GM19025 (cell line): ENCODE data around the gene METRN.
"Not testable (repeated sequence)": the region's sequence is repeated elsewhere in the genome, so short reads cannot be mapped to it uniquely, and the experiment has no call there.

Experiments used
- ATAC-seq: cut with Tn5 transposase; IDR thresholded peaks from one replicate; pipeline ENCODE4 v1.9.1; 2021; ENCODE audit warnings: mild to moderate bottlenecking, low read depth, moderate library complexity; ENCODE audit not compliant: unreplicated experiment

METRN gene

DNA sequence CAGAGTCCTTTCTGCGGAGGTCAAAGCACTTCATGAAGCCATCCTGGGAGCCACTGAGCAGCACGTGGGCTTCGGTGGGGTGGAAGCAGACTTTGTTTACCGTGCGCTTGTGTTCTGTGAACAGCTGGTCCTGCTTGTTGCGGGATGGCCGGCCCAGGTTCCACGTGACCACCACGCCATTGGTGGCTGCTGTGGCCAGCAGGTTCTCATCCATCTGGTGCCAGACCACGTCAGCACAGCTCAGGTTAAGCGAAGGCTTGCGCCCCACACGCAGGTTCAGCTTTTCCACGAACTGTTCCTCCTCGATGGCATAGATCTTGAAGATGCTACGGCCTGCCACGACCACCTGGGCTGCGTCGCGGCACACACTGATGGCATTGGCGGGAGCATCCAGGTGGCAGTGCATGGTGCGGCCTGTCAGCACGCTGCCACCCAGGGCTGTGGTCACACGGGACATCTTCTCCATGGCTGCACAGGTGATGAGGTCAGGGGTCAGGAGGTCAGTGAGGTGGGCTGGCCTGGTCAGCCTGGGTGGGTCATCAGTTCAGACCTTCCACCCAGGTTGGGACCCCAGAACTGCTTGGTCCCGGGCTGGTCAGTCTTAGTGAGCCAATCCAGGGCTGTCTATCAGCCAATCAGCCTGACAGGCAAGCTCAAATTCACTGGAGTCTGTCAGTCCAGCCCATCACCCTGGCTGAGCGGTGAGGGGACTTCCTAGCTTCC lies 25.6 kb upstream of the METRN start:
- no peak for ATAC-seq

GRCh38 chr16:691242-691641 lies 23.7 kb upstream of the METRN start:
- not testable (repeated sequence) for ATAC-seq

DNA sequence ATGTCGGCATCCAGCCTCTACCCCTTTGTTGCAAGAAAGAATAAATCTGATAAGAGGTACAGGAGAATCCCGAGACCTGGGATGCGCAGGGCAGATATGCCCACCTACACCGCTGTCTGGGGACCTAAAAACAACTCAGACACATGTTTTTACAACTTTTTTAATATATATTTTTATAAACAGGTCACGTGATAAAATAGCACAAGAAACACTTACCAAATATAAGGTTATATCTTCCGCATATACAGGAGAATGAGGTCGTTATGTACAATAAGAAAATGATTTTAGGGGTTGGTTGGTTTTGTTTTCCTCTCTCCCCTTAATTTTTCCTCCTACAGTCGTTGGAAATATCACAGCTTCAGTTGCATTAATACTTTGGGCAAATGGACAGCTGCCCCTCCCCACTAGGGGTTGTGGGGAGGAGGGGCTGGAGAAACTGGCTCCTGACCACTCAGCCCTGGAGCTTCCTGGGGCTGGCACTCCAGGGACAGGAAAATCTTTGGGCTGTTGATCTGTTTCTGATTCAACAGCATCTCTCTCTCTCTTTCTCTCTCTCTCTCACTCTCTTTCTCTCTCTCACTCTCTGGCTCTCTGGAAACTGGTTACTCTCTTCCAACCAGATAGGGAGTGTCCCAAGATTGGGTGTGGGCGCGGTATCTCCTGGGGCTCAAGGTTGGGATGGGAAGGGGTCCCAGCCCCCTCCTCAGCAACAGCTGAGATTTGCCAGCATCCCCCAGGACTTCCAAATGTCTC lies 22.4 kb upstream of the METRN start:
- no peak for ATAC-seq

DNA sequence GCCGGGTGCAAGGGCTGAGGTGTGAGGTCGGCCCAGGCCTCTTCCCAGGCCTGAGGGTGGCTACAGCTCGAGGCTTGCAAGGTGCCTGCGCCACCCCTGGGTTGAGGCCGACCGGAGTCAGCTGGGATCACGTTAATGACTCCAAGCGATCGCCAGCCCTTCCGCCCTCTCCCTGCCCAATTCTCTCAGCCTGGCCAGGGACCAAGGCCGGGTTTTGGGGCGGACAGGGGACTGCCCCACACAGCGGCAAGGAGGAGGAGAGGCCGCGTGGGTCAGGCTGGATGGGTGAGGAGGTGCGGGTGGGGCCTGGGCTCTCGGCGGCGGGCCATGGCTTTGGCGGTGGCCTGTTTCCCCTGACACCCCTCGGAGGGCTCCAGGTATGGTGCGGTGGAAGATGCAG lies 21.6 kb upstream of the METRN start:
- no peak for ATAC-seq

DNA sequence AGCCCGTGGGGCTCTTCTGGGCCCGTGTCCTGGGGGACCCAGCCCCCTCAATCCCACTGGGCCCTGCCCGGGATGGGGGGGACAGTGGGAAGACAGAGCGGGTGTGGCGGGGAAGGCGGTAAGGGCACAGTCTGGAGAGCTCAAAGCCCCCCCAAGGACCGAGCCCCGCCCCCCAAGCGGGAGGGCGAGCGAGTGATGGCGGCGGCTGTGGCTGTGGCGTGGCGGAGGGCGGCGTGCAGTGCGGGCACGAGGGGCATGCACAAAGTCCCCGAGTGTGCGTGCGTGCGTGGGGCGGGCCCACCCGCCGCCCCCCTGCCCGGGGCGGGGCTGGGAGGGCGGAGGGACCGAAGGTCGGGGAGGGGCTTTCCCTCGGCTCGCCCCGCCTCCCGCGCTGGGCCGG lies 21.2 kb upstream of the METRN start:
- no peak for ATAC-seq

- ATAC-seq = no peak
Measured at GRCh38 chr16:694187-694862, 20.6 kb upstream of the METRN start.

DNA sequence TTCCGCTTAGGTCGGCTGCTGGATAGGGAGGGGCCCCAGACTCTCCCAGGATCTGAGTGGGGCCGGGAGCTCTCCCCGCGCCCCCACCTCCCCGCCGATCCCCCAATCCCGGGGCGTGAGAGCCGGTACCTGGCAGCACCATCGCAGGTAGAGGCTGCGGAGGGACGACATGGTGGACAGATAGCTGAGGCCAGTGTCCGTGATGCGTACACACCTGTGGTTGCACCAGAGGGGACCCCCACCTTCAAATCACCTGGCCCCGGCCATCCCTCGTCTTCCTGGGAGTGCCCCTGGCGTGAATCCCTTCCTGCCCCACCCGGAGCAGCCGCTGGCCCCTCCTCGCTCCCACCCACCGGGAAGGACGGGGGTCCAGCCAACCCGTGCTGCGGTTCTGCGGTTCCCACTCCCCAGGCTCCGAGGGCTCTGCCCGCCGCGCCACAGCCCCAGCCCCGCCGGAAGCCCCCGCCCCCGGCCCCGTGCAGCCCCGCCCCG lies 20.0 kb upstream of the METRN start:
- ATAC-seq = no peak

DNA sequence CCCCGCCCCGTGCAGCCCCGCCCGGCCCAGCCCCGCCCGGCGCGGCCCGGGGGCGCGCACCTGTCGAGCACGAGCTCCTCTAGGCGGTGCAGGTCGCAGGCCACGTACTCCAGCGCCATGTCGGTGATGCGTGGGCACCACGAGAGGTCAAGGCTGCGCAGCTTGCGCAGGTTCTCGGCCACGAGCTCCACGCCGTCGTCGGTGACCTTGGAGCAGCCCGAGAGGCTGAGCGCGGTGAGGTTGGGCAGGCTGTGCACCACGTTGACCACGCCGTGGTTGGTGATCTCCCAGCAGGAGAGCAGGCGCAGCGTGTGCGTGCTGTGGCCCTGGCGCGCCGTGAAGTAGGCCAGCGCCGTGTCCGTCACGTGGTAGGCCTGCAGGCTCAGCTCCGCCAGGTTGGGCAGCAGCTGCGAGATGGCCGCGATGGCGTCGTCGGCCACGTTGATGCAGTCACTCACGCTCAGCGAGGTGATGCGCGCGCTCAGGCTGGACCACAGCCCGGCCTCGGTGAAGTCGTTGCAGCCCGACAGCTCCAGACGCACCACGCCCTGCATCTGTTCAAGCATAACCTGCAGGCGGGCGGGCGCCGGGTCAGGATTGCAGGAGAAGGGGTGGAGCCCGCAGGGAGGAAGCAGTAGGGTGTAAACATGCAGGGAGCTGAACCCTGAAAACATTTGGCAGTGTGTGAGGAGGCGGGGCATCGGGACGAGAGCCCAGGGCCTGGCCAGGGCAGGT lies 19.4 kb upstream of the METRN start:
- no peak for ATAC-seq

DNA sequence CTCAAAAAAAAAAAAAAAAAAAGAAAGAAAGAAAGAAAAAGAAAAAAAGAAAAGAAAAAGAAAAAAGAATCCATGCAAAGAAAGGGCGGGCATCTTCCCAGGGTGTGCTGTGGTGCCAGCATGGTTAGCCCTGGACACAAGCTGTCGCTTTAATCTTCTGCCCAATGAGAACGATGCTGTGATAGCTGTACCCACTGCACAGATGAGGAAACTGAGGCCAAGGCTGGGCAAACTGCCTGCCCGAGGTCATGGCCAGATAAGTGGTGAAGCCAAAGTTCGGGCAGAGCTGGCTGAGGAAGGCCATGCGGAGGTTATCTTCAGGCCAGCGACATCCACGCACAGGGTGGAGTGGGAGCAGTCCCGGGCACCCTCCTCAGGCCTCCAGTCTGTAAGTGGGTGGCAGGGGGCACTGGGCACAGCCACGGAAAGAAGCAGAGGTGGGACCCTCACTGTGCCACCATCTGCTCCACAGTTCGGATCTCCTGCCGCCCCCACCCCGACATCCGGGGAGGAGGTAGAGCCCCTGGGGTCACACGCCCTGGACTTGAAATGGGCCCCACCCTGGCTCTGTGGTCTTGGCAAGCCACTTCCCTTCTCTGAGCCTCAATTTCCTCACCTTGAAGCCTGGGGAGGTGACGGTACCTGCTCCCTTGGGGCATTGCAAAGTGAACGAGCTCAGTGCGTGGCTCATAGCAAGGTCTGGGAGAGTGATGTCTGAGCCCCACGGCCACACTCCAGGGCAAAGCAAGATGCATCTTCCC lies 15.8 kb upstream of the METRN start:
- no peak for ATAC-seq

DNA sequence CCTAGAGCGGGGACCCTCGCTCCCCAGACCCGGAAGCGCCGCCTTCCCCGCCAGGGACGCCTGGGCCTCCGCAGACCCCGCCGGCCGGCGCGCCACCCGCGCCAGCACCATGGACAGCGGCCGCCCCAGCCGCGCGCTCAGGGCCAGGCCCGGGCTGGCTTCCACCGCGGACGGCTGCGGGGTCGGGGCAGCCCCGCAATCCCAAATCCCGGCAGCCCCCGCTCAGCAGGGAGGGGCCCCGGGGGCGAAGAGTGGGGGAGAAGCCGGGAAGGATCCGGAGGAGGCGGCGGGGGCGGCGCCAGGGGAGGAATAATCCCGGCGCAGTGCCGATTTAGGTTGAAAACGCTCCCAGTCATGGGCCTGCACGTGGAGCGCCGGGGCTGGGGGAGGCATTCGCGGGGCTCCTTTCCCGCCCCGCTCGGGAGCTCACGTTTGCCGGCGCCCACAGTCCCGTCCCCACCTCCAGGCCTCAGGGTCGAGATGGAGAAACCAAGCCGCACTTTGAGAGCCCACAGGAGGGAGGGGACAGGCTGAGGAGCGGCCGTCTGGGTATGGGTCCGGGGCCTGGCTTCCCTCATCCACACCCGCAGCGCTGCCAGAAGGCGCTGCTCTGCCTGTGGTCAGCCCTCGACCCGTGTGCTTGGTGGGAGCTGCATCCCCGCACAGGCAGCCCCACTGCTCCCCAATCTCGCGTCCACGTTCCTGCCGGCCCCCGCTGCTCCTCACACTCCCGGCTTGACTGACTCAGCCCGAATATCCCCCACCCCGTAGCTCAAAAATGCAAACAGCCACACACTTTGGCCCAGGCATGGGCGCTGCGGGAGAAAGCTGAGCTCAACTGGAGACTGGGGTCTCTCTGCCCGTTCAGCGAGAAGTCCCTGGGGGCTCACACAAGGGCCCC lies 14.0 kb upstream of the METRN start:
- ATAC-seq = no peak

DNA sequence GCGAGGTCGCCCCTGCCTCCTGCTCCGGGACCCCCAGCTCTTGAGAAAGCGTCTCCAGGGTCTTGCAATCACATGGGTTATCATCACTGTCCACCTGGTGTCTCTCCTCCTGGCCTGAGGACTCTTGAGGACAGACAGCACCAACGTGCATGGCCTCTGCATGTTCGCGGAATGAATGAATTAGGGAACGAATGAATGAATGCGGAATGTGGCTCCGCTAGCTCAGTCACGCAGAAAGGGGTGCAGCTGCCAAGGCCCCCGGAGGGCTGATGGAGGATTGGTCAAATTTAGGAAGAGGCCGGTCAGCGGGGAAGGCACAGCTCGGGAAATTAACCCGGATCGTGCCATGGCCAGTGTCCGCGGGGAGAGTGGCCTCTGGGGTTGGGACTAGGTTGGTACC lies 12.6 kb upstream of the METRN start:
- ATAC-seq = no peak

GRCh38 chr16:703406-703805 lies 11.5 kb upstream of the METRN start:
- ATAC-seq = no peak

GRCh38 chr16:704047-704446 lies 10.9 kb upstream of the METRN start:
- no peak for ATAC-seq

- no peak for ATAC-seq
Measured at GRCh38 chr16:704552-705380, 10.2 kb upstream of the METRN start.

DNA sequence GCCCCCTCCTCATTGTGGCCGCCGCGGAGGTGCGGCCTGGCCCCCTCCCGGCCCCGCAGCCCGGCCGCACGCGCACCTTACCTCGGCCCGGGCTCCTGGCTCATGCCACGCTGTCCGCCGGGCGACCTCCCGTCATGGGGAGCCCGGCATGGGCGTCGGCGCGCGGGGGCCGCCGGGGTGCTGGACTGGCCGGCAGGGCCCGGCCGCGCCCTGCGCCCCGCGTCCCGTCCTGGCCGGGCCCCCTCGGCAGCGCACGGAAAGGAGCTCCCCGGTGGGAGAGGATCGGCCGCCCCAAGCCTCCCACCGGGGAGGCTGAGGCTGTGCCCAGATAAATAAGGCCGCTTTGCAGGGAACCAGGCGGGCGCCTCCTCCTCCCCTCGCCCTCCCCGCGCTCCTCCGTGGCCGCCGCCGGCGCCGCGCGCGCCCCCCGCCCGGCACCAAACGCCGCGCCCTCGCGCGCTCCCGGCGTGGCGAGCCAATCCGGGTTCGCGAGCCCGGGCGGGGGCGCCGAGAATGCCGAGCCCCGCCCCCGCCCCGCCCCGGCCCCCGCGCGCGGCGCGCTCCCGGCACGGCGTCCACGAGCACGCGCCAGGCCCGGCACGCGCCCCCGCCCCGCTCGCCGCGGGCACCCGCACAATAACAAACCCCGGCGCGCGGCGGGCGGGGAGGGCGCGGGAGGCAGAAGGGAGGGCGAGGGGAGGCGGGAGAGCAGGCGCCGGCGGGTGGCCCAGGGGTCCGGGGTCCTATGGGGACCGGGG lies 9.3 kb upstream of the METRN start, which contains the start of gene FBXL16:
Gene FBXL16 (minus strand): TSS at position 371 of the 758 bp plus-strand sequence. CDS start 8,396 bp downstream, outside the sequence.
- no peak for ATAC-seq

- ATAC-seq = no peak
Measured at GRCh38 chr16:706189-707061, 8.5 kb upstream of the METRN start.
